ENCODE data around the gene BTBD8.

- TF ChIP-seq POLR2A (IDR thresholded peaks at IDR 0.05; ENCODE audit: borderline replicate concordance, extremely low read depth, insufficient read depth, insufficient read length) (no peak), EZH2phosphoT487 (IDR thresholded peaks at IDR 0.05; ENCODE audit: borderline replicate concordance) (no peak), EZH2 (IDR thresholded peaks at IDR 0.05) (no peak), CTCF (IDR thresholded peaks at IDR 0.05 in 2 of 3, conservative IDR thresholded peaks at IDR 0.05 in 1 of 3; ENCODE audit: borderline replicate concordance in 1 of 3, insufficient read depth in 1 of 3, low read depth in 2 of 3, low read length in 2 of 3) (no peak), ZBTB33 (IDR thresholded peaks at IDR 0.05; ENCODE audit: extremely low read depth, insufficient replicate concordance, low read length) (no peak), CBX3 (IDR thresholded peaks at IDR 0.05; ENCODE audit: low read depth) (no peak), SP1 (IDR thresholded peaks at IDR 0.05; ENCODE audit: low read depth) (no peak), JUND (IDR thresholded peaks at IDR 0.05) (no peak), MAX (IDR thresholded peaks at IDR 0.05) (no peak)
These were observed 4.8 kb upstream of the BTBD8 start, which contains the start of gene SETSIP for GRCh38 chr1:92075311-92075710.

Measured in HCT116 (cell line).